GM12801 (cell line): ENCODE measurements around the gene RASAL1.

Source experiments
- CTCF ChIP-seq: IDR thresholded peaks from one replicate; pipeline ENCODE4 v1.5.1; 2011; ENCODE audit warnings: control low read depth; ENCODE audit not compliant: insufficient read length; ENCODE audit errors: extremely low read depth

The RASAL1 gene

DNA sequence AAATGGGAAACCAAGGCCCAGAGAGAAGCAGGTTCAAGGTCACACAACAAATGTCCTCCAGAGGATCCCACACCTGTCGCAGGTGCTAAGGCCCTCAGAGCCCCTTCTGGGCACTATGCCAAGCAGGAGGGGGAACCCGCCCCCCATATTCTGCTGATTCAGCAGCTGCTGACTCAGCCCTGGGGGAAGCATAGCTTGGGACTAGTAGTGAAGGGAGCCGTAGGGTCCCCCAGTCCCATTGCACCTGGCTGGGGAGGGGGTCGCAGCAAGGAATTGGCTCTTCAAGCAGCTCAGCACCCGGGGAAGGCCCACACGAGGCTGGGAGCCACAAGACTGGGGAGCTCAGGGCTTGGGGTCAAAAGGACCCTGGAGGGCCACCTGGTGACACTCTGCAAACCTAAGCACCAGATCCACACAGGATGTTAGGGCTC lies 1.0 kb downstream of the RASAL1 start:
- no peak for TF ChIP-seq CTCF

DNA sequence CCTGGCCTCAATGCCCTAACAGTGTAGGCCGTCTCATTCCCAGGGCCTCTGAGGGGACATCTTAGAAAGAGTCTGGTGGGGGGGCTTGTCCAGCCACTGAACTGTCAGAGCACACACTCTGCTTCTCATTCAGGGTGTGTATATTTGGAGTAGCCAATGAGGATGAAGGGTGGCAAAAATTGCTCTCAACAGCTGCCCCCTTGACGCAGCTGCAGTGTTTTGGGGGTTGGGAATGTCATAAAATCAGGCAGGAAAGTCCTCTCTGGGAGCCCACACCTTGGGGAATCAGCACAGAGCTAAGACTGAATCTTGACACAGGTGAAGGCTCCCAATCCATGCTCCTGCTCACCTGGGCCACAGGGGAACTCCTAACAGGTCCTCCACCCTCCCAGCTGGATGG lies 1.5 kb downstream of the RASAL1 start:
- TF ChIP-seq CTCF = no peak

- no peak for TF ChIP-seq CTCF
Observed at GRCh38 chr12:113133666-113134065, 1.9 kb downstream of the RASAL1 start.

DNA sequence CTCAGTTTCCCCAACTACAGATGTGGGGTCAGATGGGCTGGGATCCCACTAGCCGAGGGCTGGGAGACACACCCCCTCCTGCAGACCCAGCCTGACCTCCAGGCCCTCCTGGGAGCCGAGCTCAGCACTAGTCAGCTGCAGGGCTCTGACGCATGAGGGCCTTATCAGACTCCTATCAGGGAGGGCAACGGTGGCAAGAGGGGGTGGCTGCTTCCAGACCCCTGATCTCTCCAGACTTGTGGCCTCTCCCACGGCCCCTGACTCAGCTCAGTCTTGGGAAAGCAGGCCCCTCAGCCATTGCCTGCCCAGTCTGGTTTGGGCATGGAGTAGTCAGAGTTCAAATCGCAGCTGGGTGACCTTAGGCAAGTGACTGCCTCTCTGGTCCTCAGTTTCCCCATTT lies 2.5 kb downstream of the RASAL1 start:
- TF ChIP-seq CTCF = no peak

DNA sequence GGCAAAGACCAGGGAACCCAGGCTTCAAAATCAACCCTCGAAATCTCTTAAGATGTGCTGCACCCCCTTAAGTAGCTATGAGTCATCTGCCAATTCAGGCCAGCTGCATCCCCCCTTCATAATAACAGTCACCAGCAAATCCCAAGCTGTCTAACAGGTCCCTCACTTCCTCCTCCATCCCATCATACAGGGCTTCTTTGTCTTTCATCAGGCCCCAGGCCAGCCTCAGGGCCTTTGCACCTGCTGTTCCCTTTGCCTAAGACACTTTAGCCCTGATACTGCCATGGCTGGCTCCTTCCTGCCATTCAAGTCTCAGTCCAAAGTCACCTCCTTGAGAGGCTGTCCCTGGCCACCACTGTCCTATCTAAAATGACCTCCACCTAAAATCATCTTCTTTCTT lies 4.0 kb downstream of the RASAL1 start:
- no peak for TF ChIP-seq CTCF

- TF ChIP-seq CTCF = no peak
Observed at GRCh38 chr12:113130457-113131135, 5.0 kb downstream of the RASAL1 start.

- TF ChIP-seq CTCF = no peak
Observed at GRCh38 chr12:113129664-113130456, 5.7 kb downstream of the RASAL1 start.
